Erythroblast (primary cell): ENCODE results near the gene TRIM37.

Source experiments
- GATA1 ChIP-seq: IDR thresholded peaks from 2 replicates; pipeline ENCODE4 v1.6.1; 2011; ENCODE audit warnings: low read depth, mild to moderate bottlenecking, control low read depth, low read length, moderate library complexity
- POLR2A ChIP-seq: IDR thresholded peaks from 2 replicates; pipeline ENCODE4 v1.6.1; 2011; ENCODE audit warnings: mild to moderate bottlenecking, low read length

- no peak for TF ChIP-seq POLR2A
- TF ChIP-seq GATA1: no peak
These were observed 146.6 kb downstream of the TRIM37 start for GRCh38 chr17:58960068-58960467.
